ENCODE data around the gene CKS1B. TPM values are rescaled to one million over a fixed set of nuclear protein-coding genes. Genes with fewer than 3 reads are reported as not detected.

Gene CKS1B
- polyA plus RNA-seq (2011; rRNA removed) (111 and 160 TPM in 2 replicates), polyA minus RNA-seq (2011; rRNA and poly(A)+ RNA removed) (32.3 and 34.2 TPM in 2 replicates)

DNA sequence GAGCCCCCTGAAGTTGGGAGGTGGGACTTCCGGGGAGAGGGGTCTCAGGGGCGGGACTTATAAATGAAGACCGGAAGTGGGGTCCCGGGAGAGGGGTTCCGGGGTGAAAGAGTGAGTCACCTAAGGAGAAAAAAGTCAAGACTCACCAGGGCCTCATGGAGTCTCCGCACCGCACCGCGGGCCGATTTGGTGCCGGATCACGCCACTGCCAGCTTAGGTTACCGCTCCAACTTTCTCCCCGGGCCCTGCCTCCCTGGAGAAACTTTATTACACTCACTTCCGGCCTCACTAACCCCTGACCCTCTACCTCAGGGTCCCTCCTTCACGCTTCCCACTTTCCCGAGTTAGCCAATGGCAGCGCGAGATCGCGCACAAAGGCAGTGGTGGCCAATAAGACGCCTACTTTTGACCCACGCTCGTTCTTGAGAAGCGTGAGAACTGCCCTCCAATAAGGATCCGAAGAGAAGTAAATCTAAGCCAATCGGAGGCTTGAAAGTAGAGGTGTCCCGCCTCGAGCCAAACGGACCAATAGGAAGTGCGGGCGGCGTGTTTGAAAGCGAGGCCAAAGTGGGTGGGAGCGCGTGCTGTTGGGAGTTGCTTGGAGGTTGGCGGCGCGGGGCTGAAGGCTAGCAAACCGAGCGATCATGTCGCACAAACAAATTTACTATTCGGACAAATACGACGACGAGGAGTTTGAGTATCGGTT is at the start of gene CKS1B:
Gene CKS1B (plus strand): TSS at position 580 of the 706 bp plus-strand sequence. CDS start 65 bp downstream, at position 645.
- peak within 1 kb of the TSS; percentile 70 for H3K4me3 ChIP-seq (ENCODE audit: low read depth, low read length)
- DNase-seq (ENCODE audit: low read depth): peak; percentile 99
- H3K36me3 ChIP-seq (ENCODE audit: control insufficient read depth, insufficient read depth, low read length): no peaks in the 10 kb centered on the region
- no peaks in the 10 kb centered on the region for H3K27me3 ChIP-seq (ENCODE audit: control insufficient read depth, insufficient read depth, low read length)
- POLR2A ChIA-PET: interaction anchor here (0.6 kb wide), 2 partner anchors 13 to 38 kb away, joined by 4 to 13 read pairs; no protein-coding TSS in a partner anchor
- CTCF ChIA-PET: interaction anchor here (0.8 to 3.1 kb wide), 4 partner anchors 9 to 198 kb away, joined by 3 to 17 read pairs (median 4); partner anchors contain the start of gene FLAD1
- no peak for TF ChIP-seq CTCF (IDR thresholded peaks at IDR 0.05; ENCODE audit: insufficient read depth, low read depth, low read length)

GRCh38 chr1:154925335-154926170 is 48.9 kb upstream of the CKS1B start:
- ChIA-PET CTCF (no interaction called here), POLR2A (no interaction called here)
- no peak for TF ChIP-seq CTCF (IDR thresholded peaks at IDR 0.05; ENCODE audit: insufficient read depth, low read depth, low read length)
- DNase-seq (ENCODE audit: low read depth): no peak
- H3K36me3 ChIP-seq (ENCODE audit: control insufficient read depth, insufficient read depth, low read length): peaks cover 7% of the 10 kb centered on the region
- H3K27me3 ChIP-seq (ENCODE audit: control insufficient read depth, insufficient read depth, low read length): no peaks in the 10 kb centered on the region
- H3K4me3 ChIP-seq (ENCODE audit: low read depth, low read length): no peak overlapping the region

- Histone ChIP-seq H3K4me3 (ENCODE audit: low read depth, low read length) (no peak overlapping the region), H3K36me3 (ENCODE audit: control insufficient read depth, insufficient read depth, low read length) (peaks cover 7% of the 10 kb centered on the region), H3K27me3 (ENCODE audit: control insufficient read depth, insufficient read depth, low read length) (no peaks in the 10 kb centered on the region)
- no peak for TF ChIP-seq CTCF (IDR thresholded peaks at IDR 0.05; ENCODE audit: insufficient read depth, low read depth, low read length)
- POLR2A ChIA-PET: no interaction called here
- CTCF ChIA-PET: no interaction called here
- DNase-seq (ENCODE audit: low read depth): no peak
These were observed 48.3 kb upstream of the CKS1B start for GRCh38 chr1:154926201-154926600.

DNA sequence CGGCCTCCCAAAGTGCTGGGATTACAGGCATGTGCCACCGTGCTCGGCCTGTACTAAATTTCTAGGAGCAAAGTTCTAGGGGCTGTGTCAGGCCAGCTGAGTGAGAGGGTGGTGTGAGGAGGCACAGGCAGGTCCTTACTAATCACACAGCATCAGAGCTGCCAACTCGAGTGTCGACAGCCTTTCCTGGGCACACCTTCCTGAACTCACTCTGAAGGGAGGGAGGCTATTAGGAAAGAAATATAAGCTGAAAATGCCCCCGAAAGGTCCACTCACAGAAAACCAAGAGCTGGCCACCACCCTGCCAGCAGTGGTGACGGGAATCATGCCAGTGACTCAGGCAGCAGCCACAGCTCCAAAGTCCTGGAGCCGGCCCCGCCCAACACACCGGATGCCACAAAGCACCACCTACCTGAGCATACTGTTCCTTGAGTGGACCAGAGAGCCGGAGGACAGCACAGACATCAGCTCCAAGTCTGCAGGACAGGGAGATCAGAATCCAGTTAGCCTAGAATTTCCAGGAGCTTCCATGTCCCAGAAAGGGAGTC is 42.5 kb upstream of the CKS1B start:
- Histone ChIP-seq H3K36me3 (ENCODE audit: control insufficient read depth, insufficient read depth, low read length) (no peaks in the 10 kb centered on the region), H3K27me3 (ENCODE audit: control insufficient read depth, insufficient read depth, low read length) (no peaks in the 10 kb centered on the region), H3K4me3 (ENCODE audit: low read depth, low read length) (no peak overlapping the region)
- ChIA-PET POLR2A (no interaction called here), CTCF (interaction anchor here (0.7 to 1.3 kb wide), 2 partner anchors 12 to 386 kb away, joined by 3 to 5 read pairs; no protein-coding TSS in a partner anchor)
- TF ChIP-seq CTCF (IDR thresholded peaks at IDR 0.05; ENCODE audit: insufficient read depth, low read depth, low read length): no peak
- DNase-seq (ENCODE audit: low read depth): no peak
